NCI-H774 (cell line): Measurements from ENCODE around the gene SURF2.
"Not testable (repeated sequence)": the region's sequence is repeated elsewhere in the genome, so short reads cannot be mapped to it uniquely, and the experiment has no call there.

Experiments
- DNase-seq: peaks from one replicate; lab custom pipeline; 2025; lab: John Stamatoyannopoulos, UW

The SURF2 gene

DNA sequence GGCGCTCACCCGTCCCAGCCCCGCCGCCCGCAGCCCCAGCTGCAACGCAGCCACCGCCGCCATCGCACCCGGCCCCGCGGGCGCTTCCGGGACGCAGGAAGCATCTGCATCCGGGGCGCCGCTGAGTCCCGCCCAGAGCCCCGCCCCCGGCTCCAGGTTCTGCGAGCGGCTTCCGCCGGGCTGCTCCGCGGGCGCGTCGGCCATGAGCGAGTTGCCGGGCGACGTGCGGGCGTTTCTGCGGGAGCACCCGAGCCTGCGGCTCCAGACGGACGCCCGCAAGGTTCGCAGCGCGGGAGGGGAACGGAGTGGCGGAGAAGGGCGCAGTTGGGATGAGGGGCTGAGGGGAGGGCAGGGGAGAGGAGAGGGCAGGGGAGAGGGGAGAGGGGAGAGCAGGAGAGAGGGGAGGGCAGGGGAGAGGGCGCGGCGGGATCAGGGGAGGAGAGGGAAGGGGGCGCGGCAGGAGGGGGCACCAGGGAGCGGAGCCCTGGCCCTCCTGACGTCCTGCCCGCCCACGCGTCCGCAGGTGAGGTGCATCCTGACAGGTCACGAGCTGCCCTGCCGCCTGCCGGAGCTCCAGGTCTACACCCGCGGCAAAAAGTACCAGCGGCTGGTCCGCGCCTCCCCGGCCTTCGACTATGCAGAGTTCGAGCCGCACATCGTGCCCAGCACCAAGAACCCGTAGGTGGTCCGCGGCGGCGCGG, at the start of gene SURF2, which contains the start of gene SURF1:
Gene SURF2, plus strand, starts transcription at position 160 of the 701 bp plus-strand sequence. Its CDS starts 43 bp downstream, at position 203.
Gene SURF1, minus strand, starts transcription at position 97 of the 701 bp plus-strand sequence. Its CDS starts 34 bp downstream, at position 63.
- DNase-seq: peak; percentile 91

DNA sequence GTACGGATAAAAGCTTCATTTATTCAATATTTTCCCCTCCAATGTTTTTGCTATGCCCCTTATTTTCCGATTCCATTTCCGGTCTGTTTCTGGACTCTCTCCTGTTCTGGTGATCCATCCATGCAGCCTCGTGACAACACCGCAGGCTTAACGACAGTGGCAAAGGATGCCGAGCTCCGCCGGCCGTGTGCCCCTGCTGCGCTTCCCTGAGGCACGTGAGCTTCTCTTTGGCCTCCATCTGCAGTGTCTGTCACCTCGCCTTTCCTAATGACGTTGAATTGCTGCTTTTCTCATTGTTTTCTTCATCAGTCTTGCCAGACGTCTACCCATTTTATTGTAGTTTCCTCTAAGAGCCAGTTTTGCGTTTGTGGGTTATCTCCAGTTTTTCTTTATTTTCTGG, 49.0 kb upstream of the SURF2 start:
- DNase-seq: no peak

DNA sequence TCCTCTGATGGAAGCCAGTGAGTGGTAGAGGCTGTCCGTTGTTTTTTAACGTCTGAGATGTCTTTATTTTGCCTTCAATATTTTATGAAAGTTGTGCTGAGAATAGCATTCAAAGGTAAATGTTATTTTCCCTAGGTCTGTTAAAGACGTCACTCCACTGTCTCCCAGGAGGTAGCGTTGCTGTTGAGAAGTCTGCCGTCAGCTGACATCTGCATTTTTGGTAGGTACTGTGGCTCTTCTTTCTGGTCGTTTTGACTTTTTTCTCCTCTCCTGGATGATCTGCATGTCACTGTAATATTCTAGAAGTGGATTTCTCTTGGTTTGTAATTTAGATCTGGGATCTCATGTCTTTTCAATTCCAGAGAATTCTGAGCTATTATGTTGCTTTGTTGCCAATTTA, 46.7 kb upstream of the SURF2 start:
- no peak for DNase-seq

DNA sequence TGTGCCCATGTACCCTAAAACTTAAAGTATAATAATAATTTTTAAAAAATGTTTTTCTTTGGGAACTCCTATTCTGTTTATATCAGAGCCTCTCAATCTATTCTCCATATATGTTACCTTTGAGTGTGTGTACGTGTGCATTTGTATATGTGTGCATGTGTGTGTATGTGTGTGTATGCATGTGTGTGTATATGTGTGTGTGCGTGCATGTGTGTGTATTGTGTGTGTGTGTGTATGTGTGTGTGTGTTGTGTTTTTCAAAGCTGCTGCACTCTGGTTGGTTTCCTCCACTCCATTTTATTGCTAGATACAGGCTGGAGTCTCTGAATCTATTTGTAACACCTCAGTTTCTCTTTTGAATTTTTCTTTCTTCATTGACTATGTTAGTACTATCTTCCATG, 40.4 kb upstream of the SURF2 start:
- DNase-seq: no peak

DNA sequence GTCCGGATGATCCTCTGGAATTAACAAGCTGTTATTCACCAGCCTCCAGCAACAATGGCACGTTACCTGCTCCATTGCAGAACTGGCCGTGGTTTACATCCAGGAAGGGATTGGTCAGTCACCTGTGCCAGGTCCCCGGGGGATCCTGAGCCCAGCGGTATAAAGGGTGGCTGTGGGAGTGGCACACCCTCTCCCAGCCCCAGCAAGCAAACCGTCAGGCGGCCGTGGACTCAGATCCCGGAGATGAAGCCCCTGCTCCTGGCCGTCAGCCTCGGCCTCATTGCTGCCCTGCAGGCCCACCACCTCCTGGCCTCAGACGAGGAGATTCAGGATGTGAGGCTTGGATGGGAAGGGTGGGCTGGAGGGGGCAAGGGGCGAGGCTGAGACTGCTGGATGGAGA, 38.8 kb upstream of the SURF2 start:
- not testable (repeated sequence) for DNase-seq

DNA sequence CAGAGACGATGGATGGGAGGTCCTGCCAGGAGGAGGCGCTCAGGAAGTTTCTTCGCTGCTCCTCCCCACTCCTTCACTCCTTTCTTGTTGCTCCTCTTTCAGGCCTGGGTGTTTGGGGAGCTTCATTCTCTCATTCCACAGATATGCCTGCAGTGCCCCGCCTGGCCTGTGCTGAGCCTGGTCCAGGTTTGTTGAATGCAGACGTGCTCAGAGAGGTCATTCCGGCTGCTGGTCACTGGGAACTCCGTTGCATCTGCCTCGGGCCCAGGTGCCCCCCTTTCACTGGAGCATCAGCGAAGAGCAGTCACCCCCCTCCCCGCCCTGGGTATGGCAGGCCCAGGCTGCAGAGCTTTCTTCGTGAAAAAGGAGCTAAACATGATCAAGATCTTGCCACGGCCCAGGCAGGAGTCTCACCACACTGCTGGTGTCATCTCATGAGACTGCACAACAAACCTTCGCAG, 35.9 kb upstream of the SURF2 start:
- DNase-seq: no peak

DNA sequence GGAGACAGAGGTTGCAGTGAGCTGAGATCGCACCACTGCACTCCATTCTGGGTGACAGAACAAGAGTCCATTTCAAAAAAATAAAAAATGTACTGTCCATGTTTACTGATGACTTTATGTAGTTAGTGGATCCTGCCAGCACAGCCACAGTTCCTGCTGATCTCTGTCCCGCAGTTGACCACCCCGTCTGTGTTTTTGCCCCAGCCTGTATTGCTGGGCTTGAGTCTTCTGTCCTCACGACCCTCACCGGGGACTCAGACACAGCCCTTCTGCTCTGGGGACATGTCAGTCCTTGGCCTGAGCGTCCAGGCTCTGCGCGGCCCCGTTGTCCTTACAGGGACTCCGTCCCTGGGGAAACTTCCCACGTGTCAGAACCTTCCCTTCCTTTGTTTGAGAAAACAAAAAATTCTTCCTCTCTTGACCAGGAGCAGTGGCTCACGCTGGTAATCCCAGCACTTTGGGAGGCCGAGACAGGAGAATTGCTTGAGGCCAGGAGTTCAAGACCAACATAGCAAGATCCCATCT, 34.9 kb upstream of the SURF2 start:
- no peak for DNase-seq

DNA sequence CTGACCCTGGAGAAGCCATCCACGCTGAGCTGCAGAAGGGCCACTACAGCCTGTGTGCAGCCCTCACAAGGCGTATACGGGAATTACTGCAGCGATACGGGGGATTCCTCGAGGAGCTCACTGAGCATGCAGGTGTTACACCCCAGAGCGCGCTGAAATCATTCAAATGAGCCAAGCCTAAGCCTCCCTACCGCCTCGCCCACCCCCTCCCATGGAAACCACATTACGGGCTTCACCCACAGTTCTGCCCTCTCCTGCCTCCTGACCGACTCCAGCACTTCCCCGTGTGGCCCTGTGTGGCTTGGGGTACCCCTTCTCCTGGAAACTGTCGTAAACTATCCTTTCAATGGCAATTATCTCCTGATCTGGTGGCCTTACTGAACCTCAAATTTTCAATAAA, 33.6 kb upstream of the SURF2 start:
- DNase-seq: no peak

DNA sequence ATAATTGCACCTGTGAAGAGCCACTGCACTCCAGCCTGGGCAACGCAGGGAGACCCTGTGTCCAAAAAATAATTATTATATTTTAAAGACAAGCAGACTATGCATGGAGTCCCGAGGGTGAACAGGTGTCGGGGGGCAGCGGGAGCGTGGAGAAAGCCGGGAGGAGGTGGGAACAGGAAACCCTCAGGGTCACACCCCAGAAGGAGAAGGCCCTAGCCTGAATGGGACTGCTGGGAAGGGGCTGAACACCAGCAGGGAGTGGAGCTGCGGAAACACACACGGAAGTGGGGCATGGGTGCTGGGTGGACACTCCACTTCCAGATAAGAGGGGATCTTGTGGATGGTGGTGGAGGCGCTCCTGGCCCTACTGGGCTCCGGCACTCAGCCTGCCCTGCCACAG, 33.1 kb upstream of the SURF2 start:
- DNase-seq: no peak

DNA sequence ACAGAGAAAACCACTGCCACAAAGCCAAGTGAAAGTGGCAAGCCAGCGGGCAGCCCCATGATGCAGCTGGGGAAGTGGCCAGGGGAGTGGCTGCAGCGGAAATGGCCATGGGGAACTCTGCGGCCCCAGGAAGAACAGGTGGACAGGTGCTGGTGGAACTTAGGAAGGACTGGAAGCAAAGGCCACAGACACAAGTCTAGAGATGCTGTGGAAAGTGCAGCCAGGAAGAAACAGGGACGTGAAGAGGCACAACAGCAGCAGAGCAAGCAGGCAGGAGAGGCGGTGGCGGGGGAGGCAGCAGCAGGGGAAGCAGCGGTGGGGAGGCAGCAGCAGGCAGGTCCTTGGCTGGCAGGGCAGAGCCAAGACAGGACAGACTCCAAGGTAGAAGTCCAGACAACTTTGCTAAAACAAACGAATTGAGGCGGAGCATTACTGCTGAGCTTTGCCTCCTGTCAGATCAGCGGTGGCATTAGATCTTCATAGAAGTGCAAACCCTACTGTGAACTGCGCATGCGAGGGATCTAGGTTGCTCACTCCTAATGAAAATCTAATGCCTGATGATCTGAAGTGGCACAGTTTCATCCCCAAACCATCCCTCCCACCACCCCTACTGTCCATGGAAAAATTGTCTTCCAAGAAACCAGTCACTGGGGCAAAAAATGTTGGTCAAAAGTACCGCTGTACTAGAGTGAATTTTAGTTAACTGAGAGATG, 32.2 kb upstream of the SURF2 start:
- no peak for DNase-seq

DNA sequence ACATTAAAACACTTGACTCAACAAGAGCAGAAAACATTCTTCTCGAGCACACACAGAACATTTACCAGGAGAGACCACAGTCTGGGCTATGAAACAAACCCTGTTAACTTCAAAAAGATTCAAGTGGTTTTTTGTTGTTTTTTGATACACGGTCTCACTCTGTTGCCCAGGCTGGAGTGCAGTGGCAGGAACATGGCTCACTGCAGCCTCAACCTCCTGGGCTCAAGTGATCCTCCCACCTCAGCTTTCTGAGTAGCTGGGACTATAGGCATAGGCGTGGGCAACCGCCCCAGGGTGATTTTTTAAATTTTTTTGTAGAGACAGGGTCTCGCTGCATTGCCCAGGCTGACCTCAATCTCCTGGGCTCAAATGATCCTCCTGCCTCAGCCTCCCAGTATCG, 29.3 kb upstream of the SURF2 start:
- not testable (repeated sequence) for DNase-seq

DNA sequence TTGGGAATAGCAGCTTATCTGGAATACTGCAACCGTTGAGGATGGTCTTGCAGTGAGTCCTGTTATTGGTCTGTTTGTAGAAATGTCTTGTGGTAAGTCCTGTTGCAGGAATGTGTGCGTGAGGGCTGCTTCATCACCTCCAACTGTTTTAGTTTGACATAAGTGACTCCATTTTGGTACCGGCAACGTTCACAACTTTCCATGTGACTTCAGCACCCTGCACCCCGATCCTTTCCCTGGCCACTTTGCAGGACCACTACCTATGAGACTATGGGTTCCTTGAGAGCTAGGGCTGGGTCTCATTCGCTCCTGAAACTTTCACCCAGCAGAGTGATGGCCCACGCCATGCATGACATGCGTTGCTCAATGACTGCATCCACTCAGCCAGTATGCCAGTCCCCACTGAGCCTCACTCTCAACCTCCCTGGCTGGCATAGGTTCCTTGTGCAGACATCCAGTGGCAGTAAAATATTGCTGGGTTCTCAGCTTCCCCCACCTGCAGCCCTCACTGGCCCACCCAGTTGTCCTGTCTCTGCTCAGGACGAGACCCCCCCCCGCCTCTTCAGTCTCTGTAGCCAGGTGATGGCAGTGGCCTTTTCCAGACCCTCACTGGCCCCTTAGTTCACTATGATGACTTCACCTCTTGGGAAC, 28.4 kb upstream of the SURF2 start:
- DNase-seq: no peak

DNA sequence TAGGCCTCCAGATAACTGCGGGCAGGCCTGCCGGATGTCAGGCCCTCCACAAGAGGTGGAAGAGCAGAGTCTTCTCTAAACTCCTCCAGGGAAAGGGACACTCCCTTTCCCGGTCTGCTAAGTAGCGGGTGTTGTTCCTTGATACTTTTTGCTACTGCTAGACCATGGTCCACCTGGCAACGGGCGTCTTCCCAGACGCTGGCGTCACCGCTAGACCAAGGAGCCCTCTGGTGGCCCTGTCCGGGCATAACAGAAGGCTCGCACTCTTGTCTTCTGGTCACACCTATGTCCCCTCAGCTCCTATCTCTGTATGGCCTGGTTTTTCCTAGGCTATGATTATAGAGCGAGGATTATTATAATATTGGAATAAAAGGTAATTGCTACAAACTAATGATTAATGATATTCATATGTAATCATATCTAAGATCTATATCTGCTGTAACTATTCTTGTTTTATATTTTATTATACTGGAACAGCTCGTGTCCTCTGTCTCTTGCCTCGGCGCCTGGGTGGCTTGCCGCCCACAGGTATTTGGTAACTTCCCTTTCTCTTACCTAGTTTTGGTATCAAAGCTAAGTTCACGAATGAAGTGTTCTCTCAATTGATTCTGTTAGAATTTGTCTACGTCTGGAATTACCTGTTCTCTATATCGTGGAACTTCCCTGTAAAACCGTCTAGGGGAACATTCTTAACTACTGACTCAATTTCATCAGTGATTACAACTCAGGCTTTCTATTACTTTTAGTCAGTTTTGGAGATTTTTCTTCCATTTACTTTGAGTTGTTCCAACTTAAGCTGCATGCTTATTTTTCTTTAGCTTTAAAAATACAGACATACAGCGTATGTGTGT, 26.8 kb upstream of the SURF2 start:
- DNase-seq: not testable (repeated sequence)

DNA sequence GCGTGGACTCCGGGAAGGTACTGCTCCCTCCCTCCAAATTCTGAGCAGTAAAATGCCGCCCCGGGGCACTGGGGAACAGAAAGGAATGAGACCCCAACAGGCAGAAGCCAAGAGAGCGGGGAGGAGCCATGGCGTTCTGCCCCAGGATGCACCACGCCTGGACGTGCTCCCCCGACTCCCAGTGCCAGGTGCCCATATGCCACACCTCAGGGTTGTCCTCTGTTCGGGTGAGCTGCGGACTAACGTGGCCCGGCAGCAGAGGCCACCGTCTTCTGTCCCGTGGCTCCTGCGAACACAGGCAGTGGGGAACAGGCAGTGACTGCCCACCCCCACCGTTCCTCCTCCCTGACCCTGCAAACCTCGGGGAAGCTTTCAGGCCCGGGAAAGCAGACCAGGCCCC, 25.1 kb upstream of the SURF2 start:
- DNase-seq: no peak

DNA sequence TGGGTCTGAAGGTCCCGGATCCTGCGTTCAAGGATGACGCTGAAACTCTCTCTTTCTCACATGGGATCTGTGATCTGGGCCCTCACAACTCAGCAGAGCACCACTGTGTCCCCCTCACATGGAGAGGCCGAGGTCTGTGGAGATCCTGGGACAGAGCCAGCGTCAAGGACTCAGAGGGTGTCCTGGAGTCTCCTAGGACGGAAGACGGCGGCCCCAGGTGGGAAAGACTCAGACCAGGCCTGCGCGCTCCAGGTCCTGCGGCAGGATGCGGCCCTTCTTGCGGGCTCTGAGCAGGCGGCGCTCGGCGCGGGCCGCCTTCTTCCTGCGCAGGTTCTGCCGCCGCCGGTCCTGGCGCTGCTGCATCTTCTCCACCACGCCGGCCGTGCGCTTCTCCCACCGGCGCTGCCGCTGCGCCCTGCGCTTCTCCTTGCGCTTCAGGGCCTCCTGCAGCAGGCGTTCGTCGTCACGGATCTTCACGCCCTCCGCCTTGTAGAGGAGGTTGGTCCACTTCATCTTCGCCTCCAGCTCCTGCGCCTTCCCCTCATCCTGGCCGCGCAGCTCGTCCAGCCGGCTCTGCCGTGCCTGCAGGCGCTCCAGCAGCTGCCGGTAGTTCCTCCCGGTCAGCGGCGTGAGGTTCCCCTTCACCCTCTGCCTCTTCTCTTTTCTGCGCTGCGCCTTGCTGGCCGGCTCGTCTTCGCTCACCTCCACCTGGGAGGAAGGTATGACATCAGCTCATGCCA, 24.5 kb upstream of the SURF2 start:
- no peak for DNase-seq

DNA sequence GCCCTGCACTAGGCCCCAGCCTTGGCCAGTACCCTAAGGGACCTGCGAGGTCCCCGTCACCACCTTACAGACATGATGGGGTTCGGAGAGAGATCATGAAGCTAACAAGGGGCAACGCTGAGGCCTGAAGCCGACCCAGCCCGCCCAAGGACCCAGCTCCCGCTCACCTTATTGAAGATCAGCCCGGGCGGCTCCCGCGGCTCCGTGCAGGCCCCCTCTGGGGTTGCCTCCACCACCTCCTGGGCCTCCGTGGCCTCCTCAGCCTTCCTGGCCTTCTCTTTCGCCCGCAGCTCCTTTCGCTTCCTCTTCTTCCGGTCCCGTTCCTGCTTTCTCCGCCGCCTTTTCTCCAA, 24.0 kb upstream of the SURF2 start:
- no peak for DNase-seq

DNA sequence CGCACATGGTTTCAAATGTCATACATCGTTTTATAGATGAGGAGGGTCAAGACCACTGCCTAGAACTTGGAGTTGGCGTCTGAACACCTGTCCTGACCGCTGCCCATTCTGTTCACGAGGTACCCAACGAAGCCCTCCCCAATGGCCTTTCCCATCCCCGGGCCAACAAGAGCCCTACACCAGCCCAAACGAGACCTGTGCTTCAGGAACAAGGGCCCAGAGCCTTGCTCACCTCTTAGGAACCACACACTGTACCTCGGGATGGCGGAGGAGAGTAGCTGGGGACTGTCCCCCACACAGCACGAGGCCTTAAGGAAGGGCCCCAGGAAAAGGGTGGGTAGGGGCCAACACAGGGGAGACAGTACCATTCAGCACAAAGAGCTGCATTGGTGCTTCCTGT, 23.3 kb upstream of the SURF2 start:
- DNase-seq: no peak

DNA sequence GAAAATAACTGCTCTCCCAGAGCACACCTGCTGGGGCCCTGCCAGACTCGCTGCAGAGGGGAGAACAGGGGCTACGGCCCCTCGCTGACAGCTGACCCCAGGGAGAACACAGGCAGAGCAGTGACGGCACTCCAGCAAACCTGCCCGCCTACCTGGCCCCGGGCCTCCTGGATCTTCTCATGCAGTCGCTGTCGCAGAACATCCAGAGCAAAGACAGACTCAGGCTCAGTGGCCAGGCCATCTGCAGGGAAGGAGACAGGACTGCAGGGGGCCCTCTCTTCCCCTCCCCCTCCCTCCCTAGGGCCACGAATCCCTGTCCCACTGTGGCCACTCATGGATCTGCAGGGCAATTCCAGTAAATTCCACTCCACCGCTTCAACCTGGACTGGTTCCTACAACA, 22.8 kb upstream of the SURF2 start:
- DNase-seq: no peak

DNA sequence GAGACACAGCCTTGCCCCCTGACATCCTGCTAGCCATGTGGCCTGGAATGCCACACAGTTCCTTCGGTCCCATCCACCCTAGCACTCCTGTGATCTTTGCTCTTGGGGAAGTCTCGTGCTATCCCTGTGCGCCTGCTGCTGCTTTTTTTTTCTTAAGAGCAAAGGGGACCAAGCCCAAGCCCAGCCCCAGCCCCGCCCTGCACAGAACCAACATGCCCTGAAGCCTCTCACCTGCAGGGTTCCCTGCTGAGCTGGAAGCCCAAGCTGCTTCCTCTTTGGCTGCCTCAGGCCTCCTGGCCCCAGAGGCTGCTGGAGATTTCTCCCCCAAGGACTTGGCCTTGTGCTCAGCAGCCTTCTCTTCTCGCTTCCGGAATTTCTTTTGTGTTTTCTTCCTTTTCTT, 22.2 kb upstream of the SURF2 start:
- no peak for DNase-seq

DNA sequence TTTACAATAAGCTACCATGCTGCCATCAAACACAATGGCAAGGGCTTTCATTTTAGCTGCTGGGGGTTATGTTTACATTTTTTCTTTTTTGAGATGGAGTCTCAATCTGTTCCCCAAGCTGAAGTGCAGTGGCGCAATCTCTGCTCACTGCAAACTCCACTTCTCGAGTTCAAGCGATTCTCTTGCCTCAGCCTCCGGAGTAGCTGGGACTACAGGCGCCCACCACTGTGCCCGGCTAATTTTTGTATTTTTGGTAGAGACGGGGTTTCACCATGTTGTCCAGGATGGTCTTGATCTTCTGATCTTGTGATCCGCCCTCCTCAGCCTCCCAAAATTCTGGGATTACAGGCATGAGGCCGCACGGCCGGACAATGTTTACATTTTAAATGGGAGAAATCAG, 21.5 kb upstream of the SURF2 start:
- DNase-seq: not testable (repeated sequence)
